Testis (tissue), 3 donors: ENCODE measurements around the gene GADD45GIP1. TPM values are rescaled to one million over a fixed set of nuclear protein-coding genes. Genes with fewer than 3 reads are reported as not detected.
A peak's percentile ranks its signal among the peaks of the same experiment; 100 is the strongest.

Experiments used
- DNase-seq: peaks from one replicate; pipeline ENCODE4 v3.0.0-alpha.2; 2019
- H3K27ac ChIP-seq, 2 donors: fragments of 200-600 bp; sonication (generic); one replicate each; pipeline ENCODE4 v1.5.1; 2019
- H3K27me3 ChIP-seq: fragments of 200-600 bp; sonication (generic); one replicate; pipeline ENCODE4 v1.5.1; 2019
- H3K36me3 ChIP-seq: fragments of 200-600 bp; sonication (generic); one replicate; pipeline ENCODE4 v1.5.1; 2017; ENCODE audit warnings: low read depth; ENCODE audit errors: missing control alignments
- H3K4me1 ChIP-seq: fragments of 200-600 bp; sonication (generic); one replicate; pipeline ENCODE4 v1.5.1; 2019
- H3K4me3 ChIP-seq, 2 donors: fragments of 200-600 bp; sonication (generic); one replicate each; pipeline ENCODE4 v1.5.1; 2017 to 2019
- H3K9me3 ChIP-seq: fragments of 200-600 bp; sonication (generic); one replicate; pipeline ENCODE4 v1.5.1; 2017
- POLR2A ChIP-seq: fragments of 450-650 bp; IDR thresholded peaks from one replicate; pipeline ENCODE4 v1.6.1; 2017; ENCODE audit warnings: antibody characterized with exemption, mild to moderate bottlenecking, moderate library complexity
- WGBS, 2 donors: methylation state at CpG; one replicate each; pipeline ENCODE4 v1.1.5; 2018; 5-methylcytosine and 5-hydroxymethylcytosine counted together
- intact Hi-C: fragments of 100-400 bp; cut with DNase I; formaldehyde crosslinking; loops from one replicate; pipeline ENCODE4 v1.15.1; 2023; ENCODE audit warnings: low total_unique reads
- polyA plus RNA-seq: library from polyadenylated mRNA; stranded (reverse); fragments of 350-450 nt; fragmentation: Illumina TruSeq; extraction: RNeasy Lipid Tissue Mini Kit (QIAGEN cat#74804); gene quantifications from one replicate; pipeline ENCODE4 v1.2.3, GENCODE V29; 2014; ENCODE audit warnings: low read depth, low replicate concordance; ENCODE audit not compliant: insufficient read depth
- total RNA-seq, 2 donors: library from RNA; depleted of rRNA; stranded (reverse); fragments of >200 nt; gene quantifications; one replicate each; pipeline ENCODE4 v1.2.3, GENCODE V29; 2016
- TF ChIP-seq, protein P1 (sequence below), 3 experiments: fragments of 450-650 bp in 2 of 3; fragments of 200-600 bp in 1 of 3; sonication (generic) in 1 of 3; IDR thresholded peaks; one replicate each; pipeline ENCODE4 v1.5.1; 2016 to 2019; ENCODE audit warnings: antibody characterized with exemption in 3 of 3, mild to moderate bottlenecking in 2 of 3, moderate library complexity in 1 of 3

Gene GADD45GIP1
- total and polyA plus RNA-seq, 3 donors from 2014 or later = 21.6 to 39.8 (median 32.2) TPM

DNA sequence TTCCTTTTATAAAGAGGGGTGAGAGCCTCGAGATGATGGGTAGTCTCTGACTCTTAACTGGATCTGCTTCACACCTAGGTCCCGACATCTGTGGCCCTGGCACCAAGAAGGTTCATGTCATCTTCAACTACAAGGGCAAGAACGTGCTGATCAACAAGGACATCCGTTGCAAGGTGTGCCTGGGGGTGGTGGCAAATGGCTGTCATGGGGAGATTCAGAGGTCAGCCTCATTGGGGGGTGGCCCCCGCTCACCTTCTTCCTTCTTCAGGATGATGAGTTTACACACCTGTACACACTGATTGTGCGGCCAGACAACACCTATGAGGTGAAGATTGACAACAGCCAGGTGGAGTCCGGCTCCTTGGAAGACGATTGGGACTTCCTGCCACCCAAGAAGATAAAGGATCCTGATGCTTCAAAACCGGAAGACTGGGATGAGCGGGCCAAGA lies 17.0 kb downstream of the GADD45GIP1 start:
- DNase-seq = no peak
- Histone ChIP-seq H3K27ac (no peak overlapping the region), H3K4me3 (peak overlapping the region in 1 of 2 donors; percentile 98), H3K27me3 (no peaks in the 10 kb centered on the region), H3K9me3 (no peaks in the 10 kb centered on the region), H3K36me3 (no peaks in the 10 kb centered on the region), H3K4me1 (peaks cover 21% of the 10 kb centered on the region)
- 62 to 77% methylated on average over 10 of the region's 10 CpGs for WGBS, 2 donors
- intact Hi-C loops = no loop called here
- TF ChIP-seq, protein P1, sequence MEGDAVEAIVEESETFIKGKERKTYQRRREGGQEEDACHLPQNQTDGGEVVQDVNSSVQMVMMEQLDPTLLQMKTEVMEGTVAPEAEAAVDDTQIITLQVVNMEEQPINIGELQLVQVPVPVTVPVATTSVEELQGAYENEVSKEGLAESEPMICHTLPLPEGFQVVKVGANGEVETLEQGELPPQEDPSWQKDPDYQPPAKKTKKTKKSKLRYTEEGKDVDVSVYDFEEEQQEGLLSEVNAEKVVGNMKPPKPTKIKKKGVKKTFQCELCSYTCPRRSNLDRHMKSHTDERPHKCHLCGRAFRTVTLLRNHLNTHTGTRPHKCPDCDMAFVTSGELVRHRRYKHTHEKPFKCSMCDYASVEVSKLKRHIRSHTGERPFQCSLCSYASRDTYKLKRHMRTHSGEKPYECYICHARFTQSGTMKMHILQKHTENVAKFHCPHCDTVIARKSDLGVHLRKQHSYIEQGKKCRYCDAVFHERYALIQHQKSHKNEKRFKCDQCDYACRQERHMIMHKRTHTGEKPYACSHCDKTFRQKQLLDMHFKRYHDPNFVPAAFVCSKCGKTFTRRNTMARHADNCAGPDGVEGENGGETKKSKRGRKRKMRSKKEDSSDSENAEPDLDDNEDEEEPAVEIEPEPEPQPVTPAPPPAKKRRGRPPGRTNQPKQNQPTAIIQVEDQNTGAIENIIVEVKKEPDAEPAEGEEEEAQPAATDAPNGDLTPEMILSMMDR (IDR thresholded peaks at IDR 0.05) = no peak
- TF ChIP-seq POLR2A = no peak

DNA sequence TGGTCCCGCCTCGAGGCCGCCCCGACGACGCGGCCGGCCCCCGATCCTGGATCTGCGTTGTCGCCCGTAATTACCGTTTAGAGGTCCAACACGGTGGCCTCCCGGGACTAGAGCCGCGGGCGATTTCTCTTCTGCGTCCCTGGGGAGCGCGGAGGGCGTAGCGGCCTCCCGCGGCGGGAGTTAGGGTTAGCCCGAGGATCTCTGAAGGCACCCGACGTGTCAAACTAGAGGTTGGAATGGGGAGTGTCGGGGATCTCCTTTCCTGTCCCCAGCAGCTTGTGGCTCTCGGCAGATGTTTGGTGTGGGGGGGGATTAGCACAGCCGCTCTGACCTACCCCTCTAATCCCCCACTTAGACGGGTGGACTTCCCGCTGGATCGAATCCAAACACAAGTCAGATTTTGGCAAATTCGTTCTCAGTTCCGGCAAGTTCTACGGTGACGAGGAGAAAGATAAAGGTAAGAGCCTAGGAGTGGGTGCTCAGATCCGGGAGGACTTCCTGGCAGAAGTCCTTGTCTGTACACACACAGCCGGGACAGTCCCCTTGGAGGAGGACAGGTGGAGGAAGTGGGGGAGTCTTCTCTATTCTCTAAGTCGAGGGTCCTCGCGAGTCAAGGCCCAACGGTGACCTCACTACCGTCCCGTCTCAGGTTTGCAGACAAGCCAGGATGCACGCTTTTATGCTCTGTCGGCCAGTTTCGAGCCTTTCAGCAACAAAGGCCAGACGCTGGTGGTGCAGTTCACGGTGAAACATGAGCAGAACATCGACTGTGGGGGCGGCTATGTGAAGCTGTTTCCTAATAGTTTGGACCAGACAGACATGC lies 18.0 kb downstream of the GADD45GIP1 start:
- peaks cover 21% of the 10 kb centered on the region for H3K4me1 ChIP-seq
- H3K36me3 ChIP-seq = no peaks in the 10 kb centered on the region
- no peaks in the 10 kb centered on the region for H3K27me3 ChIP-seq
- no peaks in the 10 kb centered on the region for H3K9me3 ChIP-seq
- intact Hi-C loops = no loop called here
- WGBS, 2 donors = 1% methylated on average over 39 to 54 of the region's 54 CpGs
- no peak for DNase-seq
- peak overlapping the region; percentile 84 to 98 for H3K4me3 ChIP-seq
- TF ChIP-seq, protein P1 (IDR thresholded peaks at IDR 0.05) = peak in 1 of 3 experiments; percentile 0
- TF ChIP-seq POLR2A = no peak
- H3K27ac ChIP-seq = peak overlapping the region; percentile 83

DNA sequence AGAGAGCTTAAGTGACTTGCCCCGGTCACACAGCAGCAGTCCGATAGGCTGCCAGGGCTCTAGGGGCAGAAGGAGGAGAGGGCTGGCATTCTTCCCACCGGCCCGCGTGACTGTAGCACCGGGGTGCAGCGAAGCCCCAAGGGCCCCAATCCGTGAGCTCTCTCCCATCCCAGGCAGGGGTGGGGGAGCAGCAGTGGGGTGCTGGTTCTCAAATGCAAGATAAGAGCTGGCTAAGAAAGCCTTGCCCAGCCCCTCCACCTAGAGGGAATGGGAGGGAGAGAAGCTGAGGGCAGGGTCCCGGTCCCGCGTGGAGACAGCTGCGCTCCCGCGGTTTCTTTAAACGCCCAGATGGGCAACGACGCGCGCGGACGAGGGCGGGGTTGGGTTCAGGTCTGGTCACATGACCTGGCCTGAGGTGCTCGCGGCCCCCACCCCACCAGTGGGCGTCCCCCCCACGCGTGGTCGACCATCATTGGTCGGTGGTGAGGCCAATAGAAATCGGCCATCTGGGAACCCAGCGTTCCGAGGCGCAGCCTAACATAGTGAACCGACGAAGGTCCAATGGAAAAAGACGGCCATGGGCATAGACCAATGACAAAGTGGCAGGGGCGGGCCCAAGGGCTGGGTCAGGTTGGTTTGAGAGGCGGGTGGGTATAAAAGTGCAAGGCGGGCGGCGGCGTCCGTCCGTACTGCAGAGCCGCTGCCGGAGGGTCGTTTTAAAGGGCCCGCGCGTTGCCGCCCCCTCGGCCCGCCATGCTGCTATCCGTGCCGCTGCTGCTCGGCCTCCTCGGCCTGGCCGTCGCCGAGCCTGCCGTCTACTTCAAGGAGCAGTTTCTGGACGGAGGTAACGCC lies 18.9 kb downstream of the GADD45GIP1 start, which contains the start of gene CALR:
Gene CALR (plus strand): TSS at position 683 of the 852 bp plus-strand sequence. CDS start 71 bp downstream, at position 754.
- H3K4me1 ChIP-seq = peaks cover 21% of the 10 kb centered on the region
- peak within 1 kb of the TSS; percentile 84 to 98 for H3K4me3 ChIP-seq
- no peaks in the 10 kb centered on the region for H3K27me3 ChIP-seq
- no peaks in the 10 kb centered on the region for H3K9me3 ChIP-seq
- H3K36me3 ChIP-seq = no peaks in the 10 kb centered on the region
- intact Hi-C loops = no loop called here
- peak within 1 kb of the TSS; percentile 83 for H3K27ac ChIP-seq
- TF ChIP-seq, protein P1 (IDR thresholded peaks at IDR 0.05) = no peak
- TF ChIP-seq POLR2A = peak; percentile 99
- WGBS, 2 donors = 0% methylated on average over 26 to 50 of the region's 63 CpGs
- DNase-seq = peak; percentile 100

DNA sequence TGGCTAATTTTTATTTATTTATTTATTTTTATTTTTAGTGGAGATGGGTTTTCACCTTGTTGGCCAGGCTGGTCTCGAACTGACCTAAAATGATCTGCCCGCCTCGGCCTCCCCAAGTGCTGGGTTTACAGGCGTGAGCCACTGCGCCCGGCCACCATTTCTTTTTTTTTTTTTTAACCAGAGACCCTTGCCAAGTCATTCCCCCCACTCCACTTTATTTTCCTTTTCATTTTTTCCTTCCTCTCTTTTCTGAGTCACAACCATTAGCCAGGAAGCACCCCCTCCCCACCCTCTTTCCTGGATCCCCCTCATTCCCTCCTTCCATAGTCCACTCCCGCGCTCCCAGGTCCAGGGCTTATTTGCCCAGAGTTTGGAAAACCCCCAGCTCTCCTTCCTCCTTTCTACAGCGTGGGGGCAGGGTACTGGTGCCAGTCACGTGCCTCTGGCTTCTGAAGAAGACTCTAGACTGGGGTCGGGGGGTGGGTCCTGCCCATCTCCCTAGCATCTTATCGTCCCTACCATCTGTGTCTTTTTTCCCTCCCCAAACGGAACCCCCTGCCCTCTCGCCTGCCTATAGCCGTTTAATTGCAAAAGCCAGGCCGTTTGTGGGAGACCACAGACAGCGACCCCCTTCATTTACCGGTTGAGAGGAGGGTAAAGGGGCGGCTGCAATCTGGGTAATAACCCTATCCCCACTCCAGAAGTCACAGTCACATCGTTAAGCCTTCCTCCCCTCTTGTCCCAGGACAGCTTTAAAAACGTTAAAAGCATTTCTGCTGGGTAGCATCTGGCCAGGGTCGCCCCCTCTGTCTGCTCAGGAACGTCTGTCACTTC lies 19.7 kb downstream of the GADD45GIP1 start:
- H3K4me3 ChIP-seq = peak overlapping the region; percentile 84 to 98
- no peaks in the 10 kb centered on the region for H3K9me3 ChIP-seq
- no peak for TF ChIP-seq POLR2A
- TF ChIP-seq, protein P1 (IDR thresholded peaks at IDR 0.05) = no peak
- WGBS, 2 donors = 17 to 21% methylated on average over 23 of the region's 23 CpGs
- H3K4me1 ChIP-seq = peaks cover 27% of the 10 kb centered on the region
- peak; percentile 46 for DNase-seq
- H3K27ac ChIP-seq = peak overlapping the region in 1 of 2 donors; percentile 58
- intact Hi-C loops = no loop called here
- H3K27me3 ChIP-seq = no peaks in the 10 kb centered on the region
- no peaks in the 10 kb centered on the region for H3K36me3 ChIP-seq
